Measurements from ENCODE around the gene PPM1F. TPM values are rescaled to one million over a fixed set of nuclear protein-coding genes. Genes with fewer than 3 reads are reported as not detected.

Gene PPM1F
- total RNA-seq, 1 experiment from 2014 or later = 21.1 TPM

- no peak overlapping the region for H2BK20ac ChIP-seq (ENCODE audit: low read depth, low read length, poor library complexity, severe bottlenecking)
- no peak overlapping the region for H3T11ph ChIP-seq (ENCODE audit: low read length)
- H4K20me1 ChIP-seq (ENCODE audit: control insufficient read depth, insufficient read depth, insufficient read length) = no peaks in the 10 kb centered on the region
- no peak overlapping the region for H3K4me3 Mint-ChIP-seq
- H3K4me1 ChIP-seq (ENCODE audit: insufficient read depth, low read length) = no peaks in the 10 kb centered on the region
- H3K9ac ChIP-seq (ENCODE audit: extremely low read depth, insufficient read length, low read length) = no peak overlapping the region
- no peak overlapping the region for H3K18ac ChIP-seq (ENCODE audit: insufficient read length, low read depth, low read length)
- H4K8ac ChIP-seq (replicated peaks; ENCODE audit: insufficient read length, low read depth, low read length) = no peak overlapping the region
- H3K14ac ChIP-seq (ENCODE audit: insufficient read depth, low read length) = no peak overlapping the region
- no peak overlapping the region for H3K4me2 ChIP-seq (ENCODE audit: insufficient read depth, insufficient read length, low read length)
- no peak overlapping the region for H2BK120ac ChIP-seq (ENCODE audit: low read depth, low read length, poor library complexity, severe bottlenecking)
- H3K27ac Mint-ChIP-seq = no peak overlapping the region
- H2AFZ ChIP-seq (ENCODE audit: low read length) = no peak overlapping the region
- H3K56ac ChIP-seq (ENCODE audit: insufficient read length, low read depth, low read length) = no peak overlapping the region
- no peak overlapping the region for H2AK5ac ChIP-seq (ENCODE audit: insufficient read length, low read length)
- no peaks in the 10 kb centered on the region for H3K9me3 ChIP-seq (ENCODE audit: control insufficient read depth, low read depth, low read length)
- WGBS (ENCODE audit: extremely low coverage, insufficient read length, low lambda C conversion rate) = no CpG with 5 or more reads among the region's 22 CpGs
- H3K27me3 ChIP-seq (ENCODE audit: insufficient read depth, low read length) = no peaks in the 10 kb centered on the region
- no peak overlapping the region for H3K23ac ChIP-seq (ENCODE audit: insufficient read length, low read depth, low read length)
- peaks cover 8% of the 10 kb centered on the region for H3K27me3 Mint-ChIP-seq (ENCODE audit: low read depth)
- H2BK12ac ChIP-seq (ENCODE audit: insufficient read length, low read depth, low read length) = no peak overlapping the region
- H4K91ac ChIP-seq (ENCODE audit: insufficient read length, low read depth, low read length) = no peak overlapping the region
- no peaks in the 10 kb centered on the region for H3K79me2 ChIP-seq (ENCODE audit: insufficient read depth, low read length)
- no peaks in the 10 kb centered on the region for H3K4me1 Mint-ChIP-seq
- no peak overlapping the region for H2BK5ac ChIP-seq (ENCODE audit: insufficient read length, low read length)
- TF ChIP-seq CTCF (conservative IDR thresholded peaks at IDR 0.05) = no peak
- H3K4ac ChIP-seq (ENCODE audit: low read depth, low read length) = no peak overlapping the region
- no peaks in the 10 kb centered on the region; a peak in 1 of 5 replicates for H3K9me3 Mint-ChIP-seq
- H3K27ac ChIP-seq (ENCODE audit: insufficient read length, low read depth, low read length) = no peak overlapping the region
- H3K36me3 Mint-ChIP-seq (ENCODE audit: insufficient read depth in 1 of 3, low read depth in 3 of 3) = peaks cover 16 to 41% (median 31%) of the 10 kb centered on the region in 3 experiments
- H4K5ac ChIP-seq (ENCODE audit: insufficient read length, low read depth, low read length) = no peak overlapping the region
- no peaks in the 10 kb centered on the region for H3K79me1 ChIP-seq (ENCODE audit: insufficient read depth, low read depth, low read length, poor library complexity, severe bottlenecking)
- H2BK15ac ChIP-seq (ENCODE audit: low read depth, low read length) = no peak overlapping the region
- no peaks in the 10 kb centered on the region for H3K23me2 ChIP-seq (ENCODE audit: insufficient read length, low read depth, low read length, poor library complexity, severe bottlenecking)
- no peak for DNase-seq
These were observed 6.0 kb upstream of the PPM1F start for GRCh38 chr22:21958360-21959273.

Measured in H9 (cell line).